Epithelial cell of esophagus (primary cell): ENCODE measurements around the gene CDC42.

Experiments used
- DNase-seq: peaks from one replicate; pipeline ENCODE4 v3.0.0; 2010; ENCODE audit warnings: low read depth
- H3K4me3 ChIP-seq: 2 replicates; pipeline ENCODE4 v1.5.1; 2011; ENCODE audit warnings: mild to moderate bottlenecking, low read length, control low read depth
- CTCF ChIP-seq: IDR thresholded peaks from 2 replicates; pipeline ENCODE4 v1.5.1; 2011; ENCODE audit warnings: low read depth, mild to moderate bottlenecking, low read length, control low read depth, inconsistent platforms; ENCODE audit not compliant: insufficient read depth; ENCODE audit errors: missing control alignments

CDC42 gene

DNA sequence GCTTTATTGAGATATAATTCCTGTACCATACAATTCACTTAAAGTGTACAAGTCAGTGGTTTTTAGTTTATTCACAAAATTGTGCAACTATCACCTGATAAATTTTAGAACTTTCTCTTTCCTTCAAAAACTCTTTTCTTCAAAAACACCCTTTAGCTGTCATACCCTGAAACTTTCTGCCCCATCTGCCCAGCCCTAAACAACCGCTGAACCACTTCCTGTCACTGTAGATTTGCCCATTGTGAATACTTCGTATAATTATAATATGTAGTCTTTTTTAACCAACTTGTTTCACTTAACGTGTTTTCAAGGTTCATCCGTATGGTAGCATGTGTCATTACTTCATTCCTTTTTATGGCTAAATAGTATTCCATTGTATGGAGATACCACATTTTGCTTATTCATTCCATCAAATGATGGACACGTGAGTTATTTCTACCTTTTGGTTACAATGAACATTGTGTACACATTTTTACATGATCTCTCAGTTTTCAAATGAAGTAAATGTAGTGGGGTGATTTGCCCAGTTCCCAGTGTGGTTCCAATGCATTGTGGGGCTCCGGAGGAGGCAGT lies 52.4 kb downstream of the CDC42 start:
- no peak for TF ChIP-seq CTCF
- H3K4me3 ChIP-seq: no peak overlapping the region
- no peak for DNase-seq

- peak; percentile 72 for DNase-seq
- TF ChIP-seq CTCF: peak; percentile 82
- H3K4me3 ChIP-seq: no peak overlapping the region
These were observed 53.2 kb downstream of the CDC42 start for GRCh38 chr1:22105611-22106207.

GRCh38 chr1:22107126-22107525 lies 54.6 kb downstream of the CDC42 start:
- TF ChIP-seq CTCF: no peak
- no peak overlapping the region for H3K4me3 ChIP-seq
- peak; percentile 25 for DNase-seq

- no peak for TF ChIP-seq CTCF
- no peak overlapping the region for H3K4me3 ChIP-seq
- no peak for DNase-seq
These were observed 56.0 kb downstream of the CDC42 start for GRCh38 chr1:22108339-22109105.

- no peak overlapping the region for H3K4me3 ChIP-seq
- TF ChIP-seq CTCF: no peak
- DNase-seq: no peak
These were observed 57.5 kb downstream of the CDC42 start for GRCh38 chr1:22110016-22110415.

GRCh38 chr1:22111115-22111514 lies 58.6 kb downstream of the CDC42 start:
- H3K4me3 ChIP-seq: no peak overlapping the region
- DNase-seq: no peak
- no peak for TF ChIP-seq CTCF

GRCh38 chr1:22111620-22112019 lies 59.1 kb downstream of the CDC42 start:
- H3K4me3 ChIP-seq: no peak overlapping the region
- no peak for TF ChIP-seq CTCF
- no peak for DNase-seq
